ENCODE data around the gene ARGLU1. TPM values are rescaled to one million over a fixed set of nuclear protein-coding genes. Genes with fewer than 3 reads are reported as not detected.

The ARGLU1 gene, protein sequence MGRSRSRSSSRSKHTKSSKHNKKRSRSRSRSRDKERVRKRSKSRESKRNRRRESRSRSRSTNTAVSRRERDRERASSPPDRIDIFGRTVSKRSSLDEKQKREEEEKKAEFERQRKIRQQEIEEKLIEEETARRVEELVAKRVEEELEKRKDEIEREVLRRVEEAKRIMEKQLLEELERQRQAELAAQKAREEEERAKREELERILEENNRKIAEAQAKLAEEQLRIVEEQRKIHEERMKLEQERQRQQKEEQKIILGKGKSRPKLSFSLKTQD
- 104 TPM for total RNA-seq (2013)
- polyA plus RNA-seq (100 to 1,000 TPM in 1 of 3 donors, 10 to 100 TPM in 2; 22.4 to 168 (median 27.2) TPM), polyA minus RNA-seq (27.7 and 34.9 TPM in 2 replicates), total RNA-seq (45.7 to 246 (median 141) reads per million in 11 experiments)

DNA sequence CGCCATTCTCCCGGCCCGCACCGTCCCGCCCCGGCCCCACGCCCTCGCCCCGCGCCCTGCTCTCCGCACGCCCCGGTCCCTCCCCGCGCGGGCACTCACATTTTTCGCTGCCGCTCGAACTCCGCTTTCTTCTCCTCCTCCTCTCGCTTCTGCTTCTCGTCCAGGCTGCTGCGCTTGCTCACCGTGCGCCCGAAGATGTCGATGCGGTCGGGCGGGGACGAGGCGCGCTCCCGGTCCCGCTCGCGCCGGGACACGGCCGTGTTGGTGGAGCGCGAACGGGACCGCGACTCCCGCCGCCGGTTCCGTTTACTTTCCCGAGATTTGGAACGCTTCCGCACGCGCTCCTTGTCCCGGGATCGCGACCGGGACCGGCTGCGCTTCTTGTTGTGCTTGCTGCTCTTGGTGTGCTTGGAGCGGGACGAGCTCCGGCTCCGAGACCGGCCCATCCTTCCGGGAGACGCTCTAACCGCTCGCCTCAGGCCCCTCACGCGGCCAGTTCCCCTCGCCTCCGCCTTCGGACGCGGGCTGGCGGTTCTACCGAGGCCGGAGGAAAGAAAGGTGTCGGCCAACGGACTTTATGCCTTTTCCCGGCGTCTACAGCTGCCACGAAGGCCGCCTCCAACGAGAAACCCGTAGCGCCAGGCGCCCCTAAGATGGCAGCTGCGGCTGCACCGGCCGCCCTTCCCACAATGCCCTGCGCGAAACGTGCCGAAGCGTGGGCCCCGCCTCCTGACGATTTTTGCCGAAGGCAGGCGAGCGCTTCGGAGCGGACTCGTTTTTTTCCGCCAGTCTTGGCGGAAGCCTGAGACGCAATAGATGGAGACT, at the start of gene ARGLU1:
Gene ARGLU1 (minus strand): TSS at position 664 of the 825 bp plus-strand sequence. CDS start 218 bp downstream, at position 446.
- intact Hi-C loops (cut with micrococcal nuclease) = no loop called here
- H3K27ac Mint-ChIP-seq = peak within 1 kb of the TSS; percentile 94 to 96 (median 96)
- peaks cover 52% of the 10 kb centered on the region for H3K79me2 ChIP-seq (ENCODE audit: insufficient read depth, low read length)
- peak; percentile 87 to 90 (median 88) for DNase-seq
- peaks cover 48% of the 10 kb centered on the region for H4K20me1 ChIP-seq (ENCODE audit: insufficient read depth, low read length)
- WGBS (ENCODE audit: insufficient coverage) = under 1% methylated on average over 108 of the region's 108 CpGs
- peak within 1 kb of the TSS; percentile 81 for H2AFZ ChIP-seq (ENCODE audit: insufficient read depth, low read depth, low read length, poor library complexity, severe bottlenecking)
- H3K36me3 ChIP-seq (replicated peaks in 1 of 2; ENCODE audit: control insufficient read depth in 1 of 2, insufficient read depth in 2 of 2, low read length in 2 of 2) = no peaks in the 10 kb centered on the region
- peak within 1 kb of the TSS; percentile 94 to 99 for H3K27ac ChIP-seq (ENCODE audit: low read depth in 1 of 2, low read length in 2 of 2)
- H3K4me1 ChIP-seq (ENCODE audit: control insufficient read depth in 1 of 2, insufficient read depth in 2 of 2, low read length in 2 of 2) = peaks cover 35 to 36% of the 10 kb centered on the region in 2 donors
- no peak for TF ChIP-seq CTCF (IDR thresholded peaks at IDR 0.05)
- no peaks in the 10 kb centered on the region for H3K36me3 Mint-ChIP-seq
- H3K4me2 ChIP-seq (replicated peaks; ENCODE audit: extremely low read depth, low read length, poor library complexity, severe bottlenecking) = peak within 1 kb of the TSS; percentile 77
- H3K4me3 ChIP-seq (replicated peaks in 1 of 3; ENCODE audit: low read depth in 2 of 3, low read length in 3 of 3) = peak within 1 kb of the TSS; percentile 83 to 95 (median 92)
- H3K4me3 Mint-ChIP-seq = peak within 1 kb of the TSS; percentile 99
- H3K9me3 Mint-ChIP-seq = peaks cover 0 to 5% (median 0%) of the 10 kb centered on the region in 7 donors
- H3K4me1 Mint-ChIP-seq = peaks cover 44% of the 10 kb centered on the region
- H3K9ac ChIP-seq (ENCODE audit: insufficient read depth, low read length, poor library complexity, severe bottlenecking) = peak within 1 kb of the TSS; percentile 91
- H3K9me3 ChIP-seq (replicated peaks in 1 of 2; ENCODE audit: control insufficient read depth in 1 of 2, insufficient read depth in 1 of 2, low read length in 2 of 2) = no peaks in the 10 kb centered on the region
- H3K27me3 ChIP-seq (ENCODE audit: control insufficient read depth in 2 of 2, insufficient read depth in 2 of 2, low read length in 2 of 2) = no peaks in the 10 kb centered on the region
- peaks cover 0 to 2% (median 1%) of the 10 kb centered on the region in 3 donors for H3K27me3 Mint-ChIP-seq (ENCODE audit: low read depth in 3 of 3)

- Histone ChIP-seq H3K4me1 (ENCODE audit: control insufficient read depth in 1 of 2, insufficient read depth in 2 of 2, low read length in 2 of 2) (no peaks in the 10 kb centered on the region), H3K9me3 (replicated peaks in 1 of 2; ENCODE audit: control insufficient read depth in 1 of 2, insufficient read depth in 1 of 2, low read length in 2 of 2) (no peaks in the 10 kb centered on the region), H3K4me2 (replicated peaks; ENCODE audit: extremely low read depth, low read length, poor library complexity, severe bottlenecking) (no peak overlapping the region), H3K27ac (ENCODE audit: low read depth in 1 of 2, low read length in 2 of 2) (no peak overlapping the region), H4K20me1 (ENCODE audit: insufficient read depth, low read length) (no peaks in the 10 kb centered on the region), H3K79me2 (ENCODE audit: insufficient read depth, low read length) (no peaks in the 10 kb centered on the region), H2AFZ (ENCODE audit: insufficient read depth, low read depth, low read length, poor library complexity, severe bottlenecking) (no peak overlapping the region), H3K27me3 (ENCODE audit: control insufficient read depth in 2 of 2, insufficient read depth in 2 of 2, low read length in 2 of 2) (peaks cover 3 to 12% of the 10 kb centered on the region in 2 donors), H3K4me3 (replicated peaks in 1 of 3; ENCODE audit: low read depth in 2 of 3, low read length in 3 of 3) (no peak overlapping the region), H3K9ac (ENCODE audit: insufficient read depth, low read length, poor library complexity, severe bottlenecking) (no peak overlapping the region), H3K36me3 (replicated peaks in 1 of 2; ENCODE audit: control insufficient read depth in 1 of 2, insufficient read depth in 2 of 2, low read length in 2 of 2) (no peaks in the 10 kb centered on the region)
- Mint-ChIP-seq H3K27ac (no peak overlapping the region), H3K27me3 (ENCODE audit: low read depth in 3 of 3) (peaks cover 0 to 6% (median 2%) of the 10 kb centered on the region in 3 donors), H3K36me3 (no peaks in the 10 kb centered on the region), H3K4me3 (no peak overlapping the region), H3K9me3 (peaks cover 0 to 3% (median 0%) of the 10 kb centered on the region in 7 donors), H3K4me1 (peaks cover 6% of the 10 kb centered on the region)
- no peak for TF ChIP-seq CTCF (IDR thresholded peaks at IDR 0.05)
- no peak for DNase-seq
- intact Hi-C loops (cut with micrococcal nuclease) = no loop called here
- WGBS (ENCODE audit: insufficient coverage) = 91% methylated on average over 3 of the region's 3 CpGs
These were observed 49.6 kb upstream of the ARGLU1 start for GRCh38 chr13:106617561-106617960.

All from CD14-positive monocyte (primary cell).